ENCODE results near the gene UPF3A. TPM values are rescaled to one million over a fixed set of nuclear protein-coding genes. Genes with fewer than 3 reads are reported as not detected.

Gene UPF3A
- total and polyA plus RNA-seq, 8 donors = 17.1 to 73.8 (median 26.9) TPM

DNA sequence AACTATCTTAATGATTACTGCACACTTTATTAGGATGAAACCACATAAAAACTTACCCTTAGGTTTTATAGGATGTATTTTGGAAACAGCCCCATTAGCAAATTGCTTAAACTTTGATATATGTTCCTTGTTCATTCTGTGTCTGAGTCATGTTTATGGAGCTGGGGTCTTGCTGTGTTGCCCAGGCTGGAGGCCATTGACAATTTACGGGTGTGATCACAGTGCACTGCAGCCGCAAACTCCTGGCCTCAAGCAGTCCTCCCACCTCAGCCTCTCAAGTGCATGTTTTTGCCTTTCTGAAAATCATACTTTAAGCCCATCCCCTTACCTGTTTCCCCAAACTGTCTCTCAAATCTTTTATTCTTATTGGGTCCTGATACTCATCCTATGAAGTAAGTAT is 27.7 kb downstream of the UPF3A start:
- Histone ChIP-seq H3K27me3 (no peaks in the 10 kb centered on the region), H3K27ac (no peak overlapping the region), H3K36me3 (peaks cover 0 to 7% (median 0%) of the 10 kb centered on the region in 3 donors), H3K4me3 (no peak overlapping the region), H3K4me1 (peaks cover 0 to 7% (median 6%) of the 10 kb centered on the region in 3 donors), H3K9me3 (no peaks in the 10 kb centered on the region)
- 93 to 99% methylated on average over 2 of the region's 2 CpGs for WGBS, 2 donors
- FAIRE-seq (no peak), ATAC-seq (no peak), DNase-seq (no peak)
- intact Hi-C loops (cut with DNase I) = no loop called here
- TF ChIP-seq, protein P1, sequence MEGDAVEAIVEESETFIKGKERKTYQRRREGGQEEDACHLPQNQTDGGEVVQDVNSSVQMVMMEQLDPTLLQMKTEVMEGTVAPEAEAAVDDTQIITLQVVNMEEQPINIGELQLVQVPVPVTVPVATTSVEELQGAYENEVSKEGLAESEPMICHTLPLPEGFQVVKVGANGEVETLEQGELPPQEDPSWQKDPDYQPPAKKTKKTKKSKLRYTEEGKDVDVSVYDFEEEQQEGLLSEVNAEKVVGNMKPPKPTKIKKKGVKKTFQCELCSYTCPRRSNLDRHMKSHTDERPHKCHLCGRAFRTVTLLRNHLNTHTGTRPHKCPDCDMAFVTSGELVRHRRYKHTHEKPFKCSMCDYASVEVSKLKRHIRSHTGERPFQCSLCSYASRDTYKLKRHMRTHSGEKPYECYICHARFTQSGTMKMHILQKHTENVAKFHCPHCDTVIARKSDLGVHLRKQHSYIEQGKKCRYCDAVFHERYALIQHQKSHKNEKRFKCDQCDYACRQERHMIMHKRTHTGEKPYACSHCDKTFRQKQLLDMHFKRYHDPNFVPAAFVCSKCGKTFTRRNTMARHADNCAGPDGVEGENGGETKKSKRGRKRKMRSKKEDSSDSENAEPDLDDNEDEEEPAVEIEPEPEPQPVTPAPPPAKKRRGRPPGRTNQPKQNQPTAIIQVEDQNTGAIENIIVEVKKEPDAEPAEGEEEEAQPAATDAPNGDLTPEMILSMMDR (IDR thresholded peaks at IDR 0.05) = no peak

DNA sequence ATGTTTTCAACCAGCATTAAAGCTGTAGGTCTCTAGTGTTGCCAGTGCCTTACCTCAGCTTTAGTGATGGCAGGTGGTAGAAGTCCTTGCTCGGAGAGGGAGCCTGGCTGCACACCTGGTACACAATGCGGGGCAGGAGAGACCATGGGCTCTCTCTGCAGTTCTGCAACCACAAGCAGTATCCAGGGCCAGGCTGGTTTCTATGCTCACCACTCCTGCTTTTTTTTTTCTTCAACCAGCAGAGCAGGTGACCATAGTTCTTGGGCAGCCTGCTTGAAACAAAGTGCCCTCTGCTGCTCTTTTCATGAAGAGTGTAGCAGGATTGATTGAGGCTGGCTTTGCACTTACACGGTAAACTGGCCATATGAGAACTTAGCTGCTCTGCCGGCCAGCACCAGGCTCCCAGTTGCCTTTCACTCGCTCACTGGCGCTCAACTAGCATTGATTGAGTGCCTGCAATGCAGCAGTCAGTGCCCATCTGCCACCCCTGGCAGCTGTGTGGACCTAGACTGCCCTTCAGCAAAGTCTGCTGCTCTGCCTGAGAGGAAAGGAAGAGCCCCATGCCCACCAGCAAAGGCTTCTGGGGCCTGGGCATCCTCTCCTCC is 28.5 kb downstream of the UPF3A start:
- H3K4me3 ChIP-seq = no peak overlapping the region
- 69 to 70% methylated on average over 6 of the region's 6 CpGs for WGBS, 2 donors
- TF ChIP-seq, protein P1 (IDR thresholded peaks at IDR 0.05) = no peak
- H3K36me3 ChIP-seq = peaks cover 0 to 7% (median 0%) of the 10 kb centered on the region in 3 donors
- H3K9me3 ChIP-seq = no peaks in the 10 kb centered on the region
- DNase-seq (no peak), ATAC-seq (no peak), FAIRE-seq (no peak)
- H3K27ac ChIP-seq = no peak overlapping the region
- no peaks in the 10 kb centered on the region for H3K27me3 ChIP-seq
- H3K4me1 ChIP-seq = peaks cover 0 to 7% (median 6%) of the 10 kb centered on the region in 3 donors
- intact Hi-C loops (cut with DNase I) = no loop called here

DNA sequence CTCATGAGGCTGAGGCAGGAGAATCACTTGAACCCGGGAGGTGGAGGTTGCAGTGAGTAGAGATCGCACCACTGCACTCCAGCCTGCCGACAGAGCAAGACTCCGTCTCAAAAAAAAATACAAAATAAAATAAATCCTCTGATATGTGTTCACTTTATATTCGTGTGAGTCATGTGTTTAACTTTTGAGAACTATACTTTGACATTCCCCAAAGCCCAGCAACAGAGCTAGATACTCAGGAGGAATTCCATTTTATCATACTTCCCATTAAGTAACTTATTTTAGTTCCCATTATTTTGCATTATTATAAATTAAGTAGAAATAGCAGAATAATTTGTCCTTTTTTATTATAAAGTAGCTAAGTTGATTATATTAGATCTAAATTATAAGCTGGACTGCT is 29.6 kb downstream of the UPF3A start:
- Histone ChIP-seq H3K36me3 (peaks cover 0 to 7% (median 0%) of the 10 kb centered on the region in 3 donors), H3K27me3 (no peaks in the 10 kb centered on the region), H3K4me1 (peaks cover 0 to 14% (median 7%) of the 10 kb centered on the region in 3 donors), H3K27ac (no peak overlapping the region), H3K4me3 (no peak overlapping the region), H3K9me3 (no peaks in the 10 kb centered on the region)
- WGBS, 2 donors = 77 to 84% methylated on average over 5 of the region's 5 CpGs
- FAIRE-seq (no peak), DNase-seq (no peak), ATAC-seq (no peak)
- intact Hi-C loops (cut with DNase I) = no loop called here
- TF ChIP-seq, protein P1 (IDR thresholded peaks at IDR 0.05) = no peak

DNA sequence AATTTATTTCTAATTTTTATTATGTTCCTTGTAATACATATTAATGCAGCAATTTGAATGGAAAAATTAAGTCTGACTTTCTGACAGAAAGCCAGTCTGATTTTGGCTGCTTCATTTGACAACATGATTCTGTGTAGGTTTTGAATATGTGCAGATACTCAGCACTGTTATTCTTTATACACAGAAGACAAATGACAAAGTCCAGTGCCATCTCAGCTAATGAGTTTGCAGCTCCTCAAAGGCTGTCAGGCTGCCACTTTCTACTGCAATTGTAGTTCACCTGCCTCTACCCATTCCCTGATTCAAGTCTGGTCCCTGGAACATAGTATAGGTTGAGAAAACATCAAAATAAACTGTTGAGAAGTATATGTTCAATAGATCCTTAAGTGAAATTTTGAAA is 30.0 kb downstream of the UPF3A start:
- H3K36me3 ChIP-seq = peaks cover 0 to 6% (median 0%) of the 10 kb centered on the region in 3 donors
- no peaks in the 10 kb centered on the region for H3K9me3 ChIP-seq
- FAIRE-seq (no peak), ATAC-seq (no peak), DNase-seq (no peak)
- peaks cover 0 to 16% (median 7%) of the 10 kb centered on the region in 3 donors for H3K4me1 ChIP-seq
- H3K27me3 ChIP-seq = no peaks in the 10 kb centered on the region
- H3K4me3 ChIP-seq = no peak overlapping the region
- intact Hi-C loops (cut with DNase I) = no loop called here
- TF ChIP-seq, protein P1 (IDR thresholded peaks at IDR 0.05) = no peak
- no peak overlapping the region for H3K27ac ChIP-seq

DNA sequence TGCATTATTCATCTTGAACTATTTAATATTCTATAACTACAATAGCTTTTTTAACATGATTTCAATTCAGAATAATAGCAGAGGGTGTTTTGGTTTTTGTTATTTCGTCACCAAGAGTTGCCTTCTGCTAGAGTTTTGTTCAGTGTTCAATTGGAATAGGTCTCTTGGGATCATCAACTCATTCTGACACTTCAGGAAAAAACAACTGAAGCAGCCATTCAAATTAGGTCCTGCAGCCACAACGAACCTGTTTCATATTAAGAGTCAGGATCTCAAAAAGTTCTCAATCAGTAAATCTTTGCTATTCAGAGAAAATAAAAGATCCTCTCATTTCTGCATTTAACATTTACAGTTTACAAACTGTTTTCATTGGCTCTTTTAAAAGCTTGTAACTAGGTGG is 30.5 kb downstream of the UPF3A start:
- TF ChIP-seq, protein P1 (IDR thresholded peaks at IDR 0.05) = no peak
- 55 to 59% methylated on average over 2 of the region's 2 CpGs for WGBS, 2 donors

More for the DNA sequence above, 30.5 kb downstream of the UPF3A start:
- DNase-seq (no peak), FAIRE-seq (no peak), ATAC-seq (no peak)
- intact Hi-C loops (cut with DNase I) = no loop called here
- H3K4me3 ChIP-seq = no peak overlapping the region
- no peaks in the 10 kb centered on the region for H3K9me3 ChIP-seq
- H3K27me3 ChIP-seq = no peaks in the 10 kb centered on the region
- peaks cover 0 to under 1% (median 0%) of the 10 kb centered on the region in 3 donors for H3K36me3 ChIP-seq
- H3K27ac ChIP-seq = no peak overlapping the region
- peaks cover 0 to 16% (median 11%) of the 10 kb centered on the region in 3 donors for H3K4me1 ChIP-seq

All from pancreas (tissue), 10 donors.